Measurements from ENCODE around the gene PIGU.
"Not testable (repeated sequence)": the region's sequence is repeated elsewhere in the genome, so short reads cannot be mapped to it uniquely, and the experiment has no call there.

GRCh38 chr20:34616913-34617312, 60.0 kb downstream of the PIGU start:
- TF ChIP-seq CTCF, POLR2A (IDR thresholded peaks at IDR 0.05): not testable (repeated sequence)

Data from lower leg skin (tissue), 3 donors.